HG02885 (cell line): Measurements from ENCODE around the gene PPP1R7.
"Not testable (repeated sequence)": the region's sequence is repeated elsewhere in the genome, so short reads cannot be mapped to it uniquely, and the experiment has no call there.

Source experiments
- ATAC-seq: cut with Tn5 transposase; IDR thresholded peaks from one replicate; pipeline ENCODE4 v1.9.1; 2021; ENCODE audit warnings: mild to moderate bottlenecking; ENCODE audit not compliant: unreplicated experiment, poor library complexity

Gene PPP1R7

DNA sequence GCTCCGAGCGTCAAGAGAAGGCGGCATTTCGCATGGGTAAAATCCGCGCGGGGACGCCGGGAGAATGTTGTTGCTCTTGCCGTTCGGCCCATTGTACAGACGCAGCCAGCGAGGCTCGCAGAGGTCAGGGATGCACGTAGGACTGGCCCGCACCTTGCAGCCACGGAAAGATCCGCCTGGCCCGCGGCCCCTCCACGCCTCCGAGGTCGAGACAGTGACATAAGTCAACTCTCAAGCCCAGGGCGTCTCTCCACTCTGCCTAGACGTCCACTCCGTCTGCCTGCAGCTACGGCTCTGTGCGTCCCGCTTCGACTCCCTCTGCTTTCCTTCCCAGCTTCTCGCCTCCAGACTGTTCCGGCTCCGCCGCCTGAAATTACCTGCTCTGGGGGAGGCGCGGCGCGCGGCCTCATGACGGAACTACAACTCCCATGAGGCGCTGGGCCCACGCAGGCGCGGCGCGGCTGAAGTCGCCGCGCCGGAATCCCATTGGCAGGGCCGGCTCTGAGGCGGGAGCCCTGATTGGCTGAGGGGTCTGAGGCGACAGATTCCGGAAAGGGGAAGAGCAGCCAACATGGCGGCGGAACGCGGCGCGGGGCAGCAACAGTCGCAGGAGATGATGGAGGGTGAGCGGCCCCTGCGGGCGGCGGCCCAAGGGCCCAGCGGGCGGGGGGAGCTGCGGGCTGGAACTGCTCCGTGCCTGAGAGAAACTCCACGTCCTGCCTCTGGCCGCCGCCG lies at the start of gene PPP1R7:
Gene PPP1R7 (plus strand): TSS at position 543 of the 735 bp plus-strand sequence. CDS start 29 bp downstream, at position 572.
- ATAC-seq, result peak; percentile 79

DNA sequence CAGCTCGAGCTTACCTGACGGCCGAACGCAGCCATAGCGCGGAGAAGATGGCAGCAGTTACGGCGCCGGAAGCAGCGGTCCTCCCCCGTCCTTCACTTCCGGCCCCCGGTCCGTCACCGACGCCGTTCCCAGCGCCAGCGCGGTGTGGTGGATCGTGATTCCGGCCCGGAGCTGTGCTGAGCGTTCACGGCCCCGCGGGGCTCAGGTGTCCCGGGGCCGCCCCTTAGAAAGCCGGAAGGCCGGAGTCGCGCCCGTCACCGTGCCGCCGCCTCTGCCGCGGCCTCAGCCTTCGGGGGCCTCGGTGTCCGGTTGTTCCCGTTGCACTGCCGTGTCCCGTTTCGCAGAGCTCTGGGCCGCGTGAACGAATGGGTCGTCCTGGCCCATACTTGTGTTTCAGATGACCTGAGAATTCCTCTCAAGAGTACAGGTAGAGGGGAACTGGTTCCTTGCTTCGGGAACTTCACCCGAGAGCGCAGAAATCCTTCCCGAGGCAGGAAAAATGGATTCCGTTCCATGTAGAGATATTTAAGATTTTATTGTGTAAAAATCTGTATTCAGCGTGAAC lies 47.9 kb upstream of the PPP1R7 start, which contains the start of gene MTERF4:
Gene MTERF4 (minus strand): TSS at position 49 of the 565 bp plus-strand sequence. CDS start 14 bp downstream, at position 35.
- peak; percentile 90 for ATAC-seq

DNA sequence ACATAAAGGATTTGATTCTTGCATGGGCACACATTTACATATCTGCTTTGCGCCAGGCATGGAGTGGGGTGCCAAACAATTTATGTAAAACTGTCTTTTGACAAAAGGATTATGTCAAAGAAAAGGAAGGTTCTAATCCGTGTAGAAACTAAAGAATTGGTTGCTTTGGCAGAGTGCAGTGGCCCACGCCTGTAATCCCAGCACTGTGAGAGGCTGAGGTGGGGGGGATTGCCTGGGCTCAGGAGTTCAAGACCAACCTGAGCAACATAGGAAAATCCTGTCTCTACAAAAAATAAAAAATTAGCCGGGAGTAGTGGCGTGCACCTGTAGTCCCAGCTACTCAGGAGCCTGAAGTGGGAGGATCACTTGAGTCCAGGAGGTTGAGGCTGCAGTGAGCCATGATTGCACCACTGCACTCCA lies 47.1 kb upstream of the PPP1R7 start:
- no peak for ATAC-seq

DNA sequence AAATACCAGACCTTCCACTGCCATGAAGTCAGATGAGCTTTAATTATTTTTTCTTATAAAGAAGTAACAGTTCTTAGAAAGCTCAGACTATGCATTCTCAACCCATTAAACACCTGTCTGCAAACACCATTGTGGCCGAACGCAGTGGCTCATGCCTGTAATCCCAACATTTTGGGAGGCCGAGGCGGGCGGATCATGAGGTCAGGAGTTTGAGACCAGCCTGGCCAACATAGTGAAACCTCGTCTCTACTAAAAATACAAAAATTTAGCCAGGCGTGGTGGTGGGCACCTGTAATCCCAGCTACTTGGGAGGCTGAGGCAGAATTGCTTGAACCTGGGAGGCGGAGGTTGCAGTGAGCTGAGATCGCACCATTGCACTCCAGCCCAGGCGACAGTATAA lies 45.7 kb upstream of the PPP1R7 start:
- ATAC-seq, result not testable (repeated sequence)

GRCh38 chr2:241105641-241106040 lies 44.6 kb upstream of the PPP1R7 start:
- ATAC-seq, result no peak

GRCh38 chr2:241107031-241107783 lies 43.1 kb upstream of the PPP1R7 start:
- no peak for ATAC-seq

GRCh38 chr2:241108271-241109209 lies 41.7 kb upstream of the PPP1R7 start:
- ATAC-seq, result no peak

DNA sequence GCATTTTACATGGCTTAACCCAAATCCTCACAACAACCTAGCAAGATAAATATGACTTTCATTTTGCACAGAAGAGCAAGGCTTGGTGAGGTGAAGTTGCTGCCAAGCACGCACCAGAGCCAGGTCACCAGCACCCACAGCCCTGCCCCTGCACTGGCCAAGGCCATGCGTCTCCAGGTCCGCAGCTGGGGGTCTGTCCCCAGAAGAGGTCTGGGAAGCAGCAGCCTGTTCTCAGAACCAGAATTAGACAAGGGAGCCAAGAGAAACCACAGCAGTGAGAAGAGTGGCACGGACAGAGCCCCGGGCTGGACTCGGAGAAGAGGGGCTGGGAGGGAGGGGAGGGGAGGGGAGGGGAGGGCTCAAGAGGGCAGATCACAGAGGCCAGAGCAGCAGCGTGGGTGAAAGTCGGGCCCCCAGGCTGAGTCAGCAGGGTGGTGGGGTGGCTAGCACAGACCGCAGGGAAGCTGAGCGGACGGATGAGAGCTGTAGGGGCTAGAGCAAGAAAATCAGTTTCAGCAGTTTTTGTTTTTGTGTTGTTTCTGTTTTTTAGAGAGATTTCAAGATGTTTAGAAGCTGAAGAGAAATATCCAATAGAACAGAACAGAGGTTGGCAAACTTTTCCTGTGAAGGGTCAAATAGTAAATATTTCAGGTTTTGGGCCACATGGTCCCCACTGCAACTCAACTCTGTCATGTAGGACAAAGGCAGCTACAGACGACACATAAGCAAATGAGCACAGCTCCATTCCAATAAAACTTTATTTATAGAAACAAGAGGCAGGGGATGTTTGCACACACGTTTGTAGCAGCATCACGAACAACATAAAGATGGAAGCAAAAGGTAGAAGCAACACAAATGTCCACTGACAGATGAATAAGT lies 40.8 kb upstream of the PPP1R7 start:
- ATAC-seq, result no peak

DNA sequence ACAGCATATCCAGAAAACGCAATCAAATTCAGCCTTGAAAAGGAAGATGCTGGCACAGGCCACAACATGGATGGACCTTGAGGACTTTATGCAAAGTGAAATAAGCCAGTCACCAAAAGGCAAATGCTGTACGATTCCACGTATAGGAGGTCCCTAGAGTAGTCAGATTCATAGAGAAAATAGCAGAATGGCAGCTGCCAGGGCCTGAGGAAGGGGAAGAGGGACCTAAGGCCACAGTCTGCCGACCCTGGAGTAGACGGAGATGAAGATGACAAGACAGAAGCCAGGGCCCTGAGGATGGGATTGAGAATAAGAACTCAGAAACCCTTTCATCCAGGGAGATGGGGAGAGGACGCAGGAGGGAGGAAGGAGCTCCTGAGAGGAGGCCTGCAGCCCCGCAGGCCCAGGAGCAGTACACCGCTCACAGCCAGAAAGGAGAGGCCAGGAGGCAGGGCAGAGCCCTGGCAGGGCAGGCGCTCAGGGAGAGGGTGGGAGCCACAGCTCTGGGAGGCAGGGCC lies 40.1 kb upstream of the PPP1R7 start:
- peak; percentile 19 for ATAC-seq

- ATAC-seq, result peak; percentile 31
Observed at GRCh38 chr2:241110607-241111439, 39.4 kb upstream of the PPP1R7 start.

DNA sequence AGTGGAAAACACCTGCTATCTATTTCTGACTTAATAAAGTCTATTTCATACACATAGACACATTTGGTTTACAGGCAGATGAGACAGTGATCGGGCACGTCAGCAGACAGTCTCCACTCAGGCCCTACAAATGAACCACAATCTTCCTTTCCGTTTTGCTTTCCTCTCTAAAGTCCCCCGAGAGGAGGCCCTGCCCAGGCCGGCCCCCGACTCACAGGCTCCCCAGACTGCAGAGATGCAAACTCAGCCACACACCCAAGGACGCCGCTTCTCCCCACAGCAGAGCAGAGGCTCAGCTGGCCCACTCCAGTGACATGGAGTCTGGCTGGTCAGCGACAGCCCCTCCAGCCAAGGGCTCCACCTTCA lies 38.8 kb upstream of the PPP1R7 start:
- peak; percentile 39 for ATAC-seq

GRCh38 chr2:241112046-241112445 lies 38.2 kb upstream of the PPP1R7 start:
- no peak for ATAC-seq

GRCh38 chr2:241112592-241112991 lies 37.7 kb upstream of the PPP1R7 start:
- no peak for ATAC-seq

GRCh38 chr2:241114836-241115235 lies 35.4 kb upstream of the PPP1R7 start:
- no peak for ATAC-seq

- ATAC-seq, result no peak
Observed at GRCh38 chr2:241115361-241115760, 34.9 kb upstream of the PPP1R7 start.

DNA sequence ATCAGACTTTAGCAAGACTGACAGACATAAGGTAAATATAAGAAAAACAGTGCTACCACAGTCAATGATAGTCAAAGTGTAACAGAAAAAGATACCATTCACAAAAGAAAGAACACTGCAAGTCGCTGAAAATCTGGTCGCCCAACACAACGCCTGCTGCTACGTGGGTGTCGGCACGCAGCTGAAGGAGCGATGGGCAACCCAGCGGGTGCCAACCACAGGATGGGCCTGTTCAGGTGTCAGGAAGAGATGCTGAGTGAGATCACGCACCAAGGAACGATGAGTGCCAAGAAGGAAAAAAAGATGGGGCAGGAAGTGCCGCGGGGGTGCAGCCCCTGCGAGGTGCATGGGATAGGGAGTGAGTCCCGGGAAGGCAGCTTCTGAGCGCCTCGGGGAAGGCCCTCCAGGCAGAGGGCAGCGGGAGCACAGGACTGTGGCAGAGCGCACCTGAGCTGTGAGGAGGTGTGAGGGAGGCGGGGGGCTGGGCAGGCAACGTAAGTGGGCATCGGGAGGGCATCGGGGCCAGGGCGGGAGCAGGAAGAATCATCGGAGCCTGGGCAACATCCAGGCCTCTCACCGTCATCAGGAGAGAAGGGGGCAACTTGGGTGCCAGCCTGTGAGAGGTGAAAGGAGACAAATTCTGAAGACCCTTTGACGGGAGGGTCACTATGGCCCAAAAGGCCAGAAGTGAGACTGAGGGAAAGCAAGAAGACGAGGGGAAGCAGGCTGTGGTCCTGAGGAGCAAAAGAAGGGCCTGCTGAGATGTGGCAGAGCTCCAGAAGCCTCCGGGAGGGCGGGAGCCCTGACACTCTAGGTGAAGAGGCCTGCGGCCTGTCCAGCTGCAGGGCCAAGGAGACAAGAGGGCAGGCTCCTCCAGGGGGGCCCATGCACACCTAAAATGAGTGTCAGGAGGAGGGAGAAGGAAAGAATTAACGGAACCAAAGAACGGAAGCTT lies 33.4 kb upstream of the PPP1R7 start:
- no peak for ATAC-seq
